GM18873 (cell line): ENCODE data around the gene ZNF397.
"Not testable (repeated sequence)": the region's sequence is repeated elsewhere in the genome, so short reads cannot be mapped to it uniquely, and the experiment has no call there.

Experiments used
- ATAC-seq: cut with Tn5 transposase; IDR thresholded peaks from one replicate; pipeline ENCODE4 v1.9.1; 2021; ENCODE audit warnings: mild to moderate bottlenecking, moderate library complexity, moderate number of reproducible peaks; ENCODE audit not compliant: unreplicated experiment, low FRiP score

Gene ZNF397

GRCh38 chr18:35240664-35241447, at the start of gene ZNF397:
TSS of gene ZNF397 (plus strand) at chr18:35241034. CDS start at chr18:35242471, 1,437 bp downstream.
- ATAC-seq, result peak; percentile 98

- ATAC-seq, result no peak
Measured at GRCh38 chr18:35191698-35192025, 49.2 kb upstream of the ZNF397 start.

GRCh38 chr18:35192415-35192814, 48.4 kb upstream of the ZNF397 start:
- no peak for ATAC-seq

- ATAC-seq, result no peak
Measured at GRCh38 chr18:35193316-35193715, 47.5 kb upstream of the ZNF397 start.

- ATAC-seq, result no peak
Measured at GRCh38 chr18:35197296-35197695, 43.5 kb upstream of the ZNF397 start.

- no peak for ATAC-seq
Measured at GRCh38 chr18:35201256-35201931, 39.4 kb upstream of the ZNF397 start.

- ATAC-seq, result no peak
Measured at GRCh38 chr18:35203067-35203466, 37.8 kb upstream of the ZNF397 start.

- ATAC-seq, result no peak
Measured at GRCh38 chr18:35205199-35205712, 35.6 kb upstream of the ZNF397 start.

- not testable (repeated sequence) for ATAC-seq
Measured at GRCh38 chr18:35205746-35206458, 34.9 kb upstream of the ZNF397 start.

GRCh38 chr18:35215026-35215425, 25.8 kb upstream of the ZNF397 start:
- ATAC-seq, result no peak

- not testable (repeated sequence) for ATAC-seq
Measured at GRCh38 chr18:35216611-35217010, 24.2 kb upstream of the ZNF397 start.

GRCh38 chr18:35219331-35219730, 21.5 kb upstream of the ZNF397 start:
- not testable (repeated sequence) for ATAC-seq

- no peak for ATAC-seq
Measured at GRCh38 chr18:35220424-35220823, 20.4 kb upstream of the ZNF397 start.

- no peak for ATAC-seq
Measured at GRCh38 chr18:35223797-35224196, 17.0 kb upstream of the ZNF397 start.

GRCh38 chr18:35227254-35227653, 13.6 kb upstream of the ZNF397 start:
- ATAC-seq, result no peak

GRCh38 chr18:35231052-35231451, 9.8 kb upstream of the ZNF397 start:
- ATAC-seq, result peak; percentile 66

- no peak for ATAC-seq
Measured at GRCh38 chr18:35236571-35237363, 4.1 kb upstream of the ZNF397 start.

GRCh38 chr18:35239314-35239713, 1.5 kb upstream of the ZNF397 start:
- ATAC-seq, result no peak

- ATAC-seq, result no peak
Measured at GRCh38 chr18:35241448-35241804, 592 bp downstream of the ZNF397 start.

- no peak for ATAC-seq
Measured at GRCh38 chr18:35242426-35242825, 1.6 kb downstream of the ZNF397 start.
